ENCODE measurements around the gene PRX.
A peak's percentile ranks its signal among the peaks of the same experiment; 100 is the strongest.
"Not testable (repeated sequence)": the region's sequence is repeated elsewhere in the genome, so short reads cannot be mapped to it uniquely, and the experiment has no call there.

PRX gene

GRCh38 chr19:40389404-40390083 is 23.6 kb downstream of the PRX start:
- DNase-seq: no peak

DNA sequence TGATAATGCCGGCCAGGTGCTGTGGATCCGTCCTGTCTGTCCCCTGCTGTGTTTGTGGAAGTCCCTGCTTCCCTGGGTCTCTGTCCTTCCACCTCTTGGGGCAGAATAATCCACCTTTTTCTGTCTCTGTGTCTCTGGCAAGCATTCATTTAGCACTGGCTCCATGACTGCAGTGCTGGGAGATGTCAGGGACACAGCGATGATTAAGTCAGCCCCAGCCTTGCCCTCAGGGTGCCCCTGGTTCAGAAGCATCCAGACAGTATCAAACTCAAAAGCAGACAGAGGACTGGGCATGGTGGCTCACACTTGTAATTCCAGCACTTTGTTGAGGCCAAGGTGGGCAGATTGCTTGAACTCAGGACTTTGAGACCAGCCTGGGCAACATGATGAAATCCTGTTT is 24.7 kb downstream of the PRX start:
- no peak for DNase-seq

GRCh38 chr19:40387155-40387554 is 26.0 kb downstream of the PRX start:
- no peak for DNase-seq

DNA sequence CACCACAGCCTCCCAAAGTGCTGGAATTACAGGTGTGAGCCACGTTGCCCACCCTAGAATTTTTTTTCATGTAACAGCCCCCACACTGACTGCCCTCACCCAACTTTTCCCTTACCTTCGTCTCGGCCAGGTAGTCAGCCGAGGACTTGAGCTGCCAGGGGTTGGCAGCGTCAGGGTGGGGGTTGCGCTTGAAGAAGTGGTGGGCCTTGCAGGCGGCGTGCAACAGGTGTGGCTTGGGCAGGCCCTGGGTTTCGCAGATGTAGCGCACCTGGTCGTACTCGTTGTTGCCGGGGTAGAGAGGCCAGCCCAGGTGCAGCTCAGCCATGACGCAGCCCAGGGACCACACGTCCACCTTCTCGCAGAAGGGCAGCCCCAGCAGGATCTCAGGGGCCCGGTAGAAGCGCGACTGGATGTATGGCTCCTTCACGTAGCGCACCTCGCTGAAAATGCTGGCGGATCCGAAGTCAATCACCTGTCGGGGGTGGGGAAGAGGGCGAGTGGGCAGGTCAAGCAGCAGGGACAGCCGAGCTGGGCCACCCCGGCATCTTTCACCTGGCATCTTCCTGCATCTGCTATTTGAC is 29.4 kb downstream of the PRX start:
- DNase-seq: no peak

GRCh38 chr19:40381321-40381720 is 31.9 kb downstream of the PRX start:
- DNase-seq: no peak

DNA sequence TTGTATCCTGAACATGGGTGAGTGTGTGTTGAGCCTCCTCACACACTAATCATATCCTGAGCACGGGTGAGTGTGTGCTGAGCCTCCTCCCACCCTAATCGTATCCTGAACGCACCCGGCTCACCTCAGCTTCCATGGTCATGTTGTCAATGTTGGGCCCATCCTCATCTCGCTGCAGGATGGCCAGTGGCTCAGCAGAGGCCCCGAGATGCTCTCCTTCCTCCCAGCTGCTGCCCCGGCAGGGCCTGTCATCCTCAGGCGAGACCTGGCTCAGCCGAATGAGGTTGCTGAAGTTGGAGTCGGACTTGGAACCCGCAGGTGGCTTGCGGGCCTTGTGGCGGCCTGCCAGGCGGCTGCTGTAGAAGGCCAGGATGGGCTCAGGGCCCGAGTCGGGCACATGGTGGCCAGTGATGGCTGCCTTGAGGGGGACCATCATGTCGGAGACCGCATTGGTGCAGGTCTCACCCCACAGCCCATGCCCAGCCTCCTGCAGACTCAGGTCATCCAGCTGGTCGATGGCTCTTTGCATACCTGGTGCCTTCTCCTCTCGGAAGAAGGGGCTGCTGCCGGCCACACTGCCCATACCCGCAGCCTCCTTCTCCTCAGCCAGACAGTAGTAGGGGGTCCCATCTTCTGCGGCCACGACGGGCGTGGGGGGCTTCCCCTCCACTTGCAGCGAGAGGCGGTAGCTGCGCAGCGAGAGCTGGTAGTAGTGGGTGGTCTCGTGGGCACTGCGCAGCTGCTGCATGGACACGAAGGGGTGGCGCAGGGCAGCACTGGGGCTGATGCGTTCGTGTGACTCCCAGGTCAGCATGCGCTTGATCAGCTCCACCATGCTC is 32.8 kb downstream of the PRX start:
- no peak for DNase-seq

GRCh38 chr19:40379446-40380198 is 33.6 kb downstream of the PRX start:
- no peak for DNase-seq

- DNase-seq: no peak
These were observed 34.7 kb downstream of the PRX start for GRCh38 chr19:40378509-40378908.

- DNase-seq: no peak
These were observed 35.2 kb downstream of the PRX start for GRCh38 chr19:40377876-40378385.

GRCh38 chr19:40376286-40376862 is 36.8 kb downstream of the PRX start:
- DNase-seq: no peak

DNA sequence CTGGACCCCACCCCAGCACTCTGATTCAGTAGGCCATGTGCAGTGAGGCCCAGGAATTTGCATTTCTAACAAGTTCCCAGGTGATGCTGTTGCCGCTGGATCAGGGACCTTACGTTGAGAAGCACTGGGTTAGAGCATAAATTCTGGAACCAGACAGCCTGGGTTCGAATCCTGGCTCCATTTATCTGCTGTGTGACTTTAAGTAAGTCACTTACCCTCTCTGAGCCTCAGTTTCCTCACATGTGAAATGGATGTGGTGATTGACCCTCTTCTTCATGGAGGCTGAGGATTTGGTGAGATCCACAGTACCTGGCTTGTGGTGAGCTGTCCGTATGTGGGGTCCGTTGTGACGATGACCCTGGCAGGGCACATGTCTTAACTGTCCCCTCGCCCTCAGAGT is 39.1 kb downstream of the PRX start:
- DNase-seq: no peak

GRCh38 chr19:40371802-40372122 is 41.4 kb downstream of the PRX start:
- no peak for DNase-seq

DNA sequence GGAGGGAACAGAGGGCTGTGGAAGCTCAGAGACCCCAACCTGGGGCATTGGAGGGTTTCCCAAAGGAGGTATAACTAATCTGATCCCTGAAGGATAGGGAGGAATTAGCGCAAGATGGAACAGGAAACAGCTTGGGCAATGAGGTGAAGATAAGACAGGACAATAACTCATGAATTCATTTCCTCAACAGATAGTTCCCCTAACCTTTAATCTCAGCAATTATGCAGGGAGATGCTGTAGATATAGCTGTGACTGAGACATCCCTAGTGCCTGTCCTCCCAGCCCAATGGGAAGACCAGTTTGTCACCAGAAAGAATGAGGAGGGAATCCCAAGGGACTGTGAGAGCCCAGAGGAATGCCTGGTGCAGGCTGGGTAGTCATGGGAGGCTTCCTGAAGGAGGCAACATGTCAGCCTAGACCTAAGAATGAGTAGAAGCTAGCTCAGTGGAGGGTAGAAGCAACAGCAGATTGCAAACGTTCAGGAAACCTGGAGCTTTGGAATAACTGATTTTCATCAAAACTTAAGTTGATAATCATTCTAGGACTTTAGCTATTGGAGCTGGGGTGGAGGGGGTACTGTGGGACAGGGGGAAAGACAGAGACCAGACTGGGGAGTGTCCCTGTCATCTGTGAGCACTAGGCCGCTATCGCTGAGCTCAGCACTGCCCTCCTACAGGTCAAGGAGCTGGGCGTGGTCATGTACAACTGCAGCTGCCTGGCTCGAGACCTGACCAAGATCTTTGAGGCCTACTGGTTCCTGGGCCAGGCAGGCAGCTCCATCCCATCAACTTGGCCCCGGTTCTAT is 42.0 kb downstream of the PRX start:
- no peak for DNase-seq

GRCh38 chr19:40370253-40370652 is 42.9 kb downstream of the PRX start:
- DNase-seq: not testable (repeated sequence)

GRCh38 chr19:40369797-40370196 is 43.4 kb downstream of the PRX start:
- DNase-seq: no peak

- DNase-seq: no peak
These were observed 45.4 kb downstream of the PRX start for GRCh38 chr19:40367577-40368434.

GRCh38 chr19:40366697-40367561 is 46.2 kb downstream of the PRX start:
- DNase-seq: no peak

DNA sequence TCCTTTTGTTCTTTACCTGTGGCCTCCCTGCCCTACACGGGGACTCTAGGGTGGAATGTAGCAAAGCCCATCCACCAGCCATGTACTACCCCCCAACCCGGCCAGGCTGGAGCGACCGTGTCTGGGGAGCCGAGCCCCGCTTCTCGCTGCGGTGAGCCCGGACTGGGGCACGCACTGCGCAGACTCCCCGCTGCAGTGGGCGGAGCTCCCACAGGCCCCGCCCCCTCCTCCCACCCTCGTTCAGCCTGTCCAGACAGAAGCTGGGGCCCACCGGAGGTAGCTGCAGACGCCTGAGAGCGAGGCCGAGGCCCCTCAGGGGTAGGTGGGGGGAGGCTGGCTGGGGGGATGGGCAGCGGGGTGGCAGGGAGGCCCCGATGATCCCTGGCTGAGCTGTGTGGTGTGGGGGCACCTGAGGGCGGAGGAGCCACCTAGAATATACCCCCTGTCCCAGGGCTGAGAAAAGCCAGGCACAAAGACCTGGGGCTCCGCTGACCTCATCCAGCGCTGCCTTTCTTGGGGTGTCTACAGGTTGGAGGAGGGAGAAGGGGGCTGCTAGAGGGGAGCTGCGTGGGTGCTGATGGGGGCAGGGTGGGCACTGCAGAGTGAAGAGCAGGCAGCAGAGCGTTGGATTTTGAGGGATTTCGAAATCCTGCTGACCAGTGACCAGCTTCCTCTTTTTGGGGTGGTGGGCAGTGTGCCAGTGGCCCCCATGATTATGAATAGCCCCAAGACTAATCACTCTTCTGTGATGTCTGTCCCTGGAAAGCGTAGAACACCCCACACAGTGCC is 47.4 kb downstream of the PRX start:
- DNase-seq: peak in 2 of 4 experiments; percentile 22 to 29

DNA sequence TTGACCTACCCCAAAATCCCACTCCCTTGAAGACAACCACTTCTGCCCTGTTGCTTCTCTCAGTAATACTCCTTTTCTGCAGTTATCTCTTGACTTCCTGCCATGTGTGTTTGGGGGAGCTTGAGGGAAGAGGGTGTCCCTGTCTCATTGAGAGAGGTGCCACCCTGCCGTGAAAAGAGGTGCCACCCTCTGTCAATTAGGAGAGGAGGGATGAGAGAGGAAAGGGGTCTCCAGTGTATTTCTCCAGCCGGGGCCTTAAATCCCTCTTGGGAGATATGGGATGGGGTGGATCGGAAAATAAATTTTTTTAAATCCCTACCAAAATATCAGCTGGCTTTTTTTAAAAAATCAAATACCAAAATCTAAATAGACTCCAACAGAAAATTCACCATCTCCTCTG is 48.2 kb downstream of the PRX start:
- DNase-seq: no peak
